ENCODE results near the gene SIX1.

DNA sequence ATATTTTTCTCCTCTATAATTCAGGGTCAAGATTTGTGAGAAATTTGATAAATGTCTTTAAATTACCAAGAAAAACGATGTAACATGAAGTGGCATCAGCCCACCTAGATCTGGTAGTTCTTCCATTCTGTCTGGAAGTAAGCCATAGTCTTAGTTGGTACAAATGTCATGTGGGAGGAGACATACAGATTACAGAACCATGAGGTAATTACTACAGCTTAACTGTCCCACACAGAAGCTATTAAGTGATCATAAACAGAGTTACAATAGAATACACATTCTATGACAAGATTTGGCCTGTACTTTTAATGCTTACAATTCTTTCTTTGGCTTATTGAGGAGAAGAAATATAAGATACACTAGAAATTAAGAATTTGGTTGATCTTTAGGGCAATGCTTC is 13.7 kb upstream of the SIX1 start:
- TF ChIP-seq POLR2A (IDR thresholded peaks at IDR 0.05) = no peak
- TF ChIP-seq, protein P1, sequence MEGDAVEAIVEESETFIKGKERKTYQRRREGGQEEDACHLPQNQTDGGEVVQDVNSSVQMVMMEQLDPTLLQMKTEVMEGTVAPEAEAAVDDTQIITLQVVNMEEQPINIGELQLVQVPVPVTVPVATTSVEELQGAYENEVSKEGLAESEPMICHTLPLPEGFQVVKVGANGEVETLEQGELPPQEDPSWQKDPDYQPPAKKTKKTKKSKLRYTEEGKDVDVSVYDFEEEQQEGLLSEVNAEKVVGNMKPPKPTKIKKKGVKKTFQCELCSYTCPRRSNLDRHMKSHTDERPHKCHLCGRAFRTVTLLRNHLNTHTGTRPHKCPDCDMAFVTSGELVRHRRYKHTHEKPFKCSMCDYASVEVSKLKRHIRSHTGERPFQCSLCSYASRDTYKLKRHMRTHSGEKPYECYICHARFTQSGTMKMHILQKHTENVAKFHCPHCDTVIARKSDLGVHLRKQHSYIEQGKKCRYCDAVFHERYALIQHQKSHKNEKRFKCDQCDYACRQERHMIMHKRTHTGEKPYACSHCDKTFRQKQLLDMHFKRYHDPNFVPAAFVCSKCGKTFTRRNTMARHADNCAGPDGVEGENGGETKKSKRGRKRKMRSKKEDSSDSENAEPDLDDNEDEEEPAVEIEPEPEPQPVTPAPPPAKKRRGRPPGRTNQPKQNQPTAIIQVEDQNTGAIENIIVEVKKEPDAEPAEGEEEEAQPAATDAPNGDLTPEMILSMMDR (IDR thresholded peaks at IDR 0.05) = no peak
